GM04503 (cell line): ENCODE results near the gene ADISSP.

Experiments used
- DNase-seq: peaks from one replicate; pipeline ENCODE4 v3.0.0-alpha.2; 2012; ENCODE audit warnings: low read depth

ADISSP gene

GRCh38 chr20:3755269-3755668 is 12.3 kb downstream of the ADISSP start:
- DNase-seq: no peak

- no peak for DNase-seq
These were observed 13.3 kb downstream of the ADISSP start for GRCh38 chr20:3754276-3754630.

GRCh38 chr20:3753501-3754275 is 13.9 kb downstream of the ADISSP start:
- DNase-seq: no peak

GRCh38 chr20:3753098-3753497 is 14.5 kb downstream of the ADISSP start:
- DNase-seq: peak; percentile 10

- DNase-seq: no peak
These were observed 15.2 kb downstream of the ADISSP start for GRCh38 chr20:3752386-3752759.

GRCh38 chr20:3751675-3752385 is 15.7 kb downstream of the ADISSP start:
- DNase-seq: no peak

GRCh38 chr20:3751305-3751674 is 16.3 kb downstream of the ADISSP start:
- DNase-seq: no peak

GRCh38 chr20:3749689-3750531 is 17.6 kb downstream of the ADISSP start:
- no peak for DNase-seq

- no peak for DNase-seq
These were observed 18.4 kb downstream of the ADISSP start for GRCh38 chr20:3749087-3749688.

GRCh38 chr20:3748073-3748472 is 19.5 kb downstream of the ADISSP start:
- no peak for DNase-seq

GRCh38 chr20:3747471-3747870 is 20.1 kb downstream of the ADISSP start:
- no peak for DNase-seq

GRCh38 chr20:3745686-3746173 is 21.8 kb downstream of the ADISSP start:
- no peak for DNase-seq

- no peak for DNase-seq
These were observed 22.5 kb downstream of the ADISSP start for GRCh38 chr20:3744806-3745685.

GRCh38 chr20:3744037-3744436 is 23.5 kb downstream of the ADISSP start:
- DNase-seq: no peak

- no peak for DNase-seq
These were observed 24.3 kb downstream of the ADISSP start for GRCh38 chr20:3743251-3743650.

GRCh38 chr20:3741836-3742458 is 25.6 kb downstream of the ADISSP start:
- DNase-seq: no peak

- DNase-seq: no peak
These were observed 26.8 kb downstream of the ADISSP start for GRCh38 chr20:3740615-3741301.

- no peak for DNase-seq
These were observed 27.6 kb downstream of the ADISSP start for GRCh38 chr20:3739926-3740451.

GRCh38 chr20:3739054-3739925 is 28.3 kb downstream of the ADISSP start:
- DNase-seq: no peak
